GM11168 (cell line): ENCODE data around the gene BORCS6.

Experiments
- in situ Hi-C: fragments of 300-500 bp; cut with MboI; formaldehyde crosslinking; loops from one replicate; pipeline ENCODE4 v1.12.0; 2022; ENCODE audit warnings: low sequenced_read_pairs; ENCODE audit not compliant: unreplicated experiment

The BORCS6 gene

GRCh38 chr17:8212312-8213180, 22.6 kb upstream of the BORCS6 start:
- in situ Hi-C loops, result no loop called here

DNA sequence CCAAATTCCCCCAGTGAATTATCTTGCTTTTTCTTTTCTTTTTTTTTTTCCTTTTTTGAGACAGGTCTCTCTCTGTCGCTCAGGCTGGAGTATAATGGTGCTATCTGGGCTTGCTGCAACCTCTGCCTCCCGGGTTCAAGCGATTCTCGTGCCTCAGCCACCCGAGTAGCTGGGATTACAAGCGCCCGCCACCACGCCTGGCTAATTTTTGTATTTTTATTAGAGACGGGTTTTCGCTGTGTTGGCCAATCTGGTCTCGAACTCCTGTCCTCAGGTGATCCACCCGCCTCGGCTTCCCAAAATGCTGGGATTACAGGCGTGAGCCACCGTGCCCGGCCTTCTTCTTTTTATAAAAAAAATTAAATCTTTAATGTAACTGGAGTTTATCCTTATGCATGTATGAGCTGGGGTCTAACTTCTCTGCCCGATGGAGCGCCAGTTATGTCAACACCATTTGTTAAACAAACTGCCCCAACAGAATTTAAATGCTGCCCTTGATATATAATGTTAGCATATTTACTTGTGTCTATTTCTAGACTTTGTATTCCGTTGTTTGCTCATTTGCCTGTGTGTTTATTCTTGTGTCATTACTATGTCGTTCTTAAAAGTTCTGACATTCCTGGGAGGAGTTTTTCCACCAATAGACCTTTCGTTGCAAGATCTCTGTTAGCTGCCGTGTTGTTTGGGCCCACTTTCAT, 20.9 kb upstream of the BORCS6 start:
- in situ Hi-C loops, result no loop called here

DNA sequence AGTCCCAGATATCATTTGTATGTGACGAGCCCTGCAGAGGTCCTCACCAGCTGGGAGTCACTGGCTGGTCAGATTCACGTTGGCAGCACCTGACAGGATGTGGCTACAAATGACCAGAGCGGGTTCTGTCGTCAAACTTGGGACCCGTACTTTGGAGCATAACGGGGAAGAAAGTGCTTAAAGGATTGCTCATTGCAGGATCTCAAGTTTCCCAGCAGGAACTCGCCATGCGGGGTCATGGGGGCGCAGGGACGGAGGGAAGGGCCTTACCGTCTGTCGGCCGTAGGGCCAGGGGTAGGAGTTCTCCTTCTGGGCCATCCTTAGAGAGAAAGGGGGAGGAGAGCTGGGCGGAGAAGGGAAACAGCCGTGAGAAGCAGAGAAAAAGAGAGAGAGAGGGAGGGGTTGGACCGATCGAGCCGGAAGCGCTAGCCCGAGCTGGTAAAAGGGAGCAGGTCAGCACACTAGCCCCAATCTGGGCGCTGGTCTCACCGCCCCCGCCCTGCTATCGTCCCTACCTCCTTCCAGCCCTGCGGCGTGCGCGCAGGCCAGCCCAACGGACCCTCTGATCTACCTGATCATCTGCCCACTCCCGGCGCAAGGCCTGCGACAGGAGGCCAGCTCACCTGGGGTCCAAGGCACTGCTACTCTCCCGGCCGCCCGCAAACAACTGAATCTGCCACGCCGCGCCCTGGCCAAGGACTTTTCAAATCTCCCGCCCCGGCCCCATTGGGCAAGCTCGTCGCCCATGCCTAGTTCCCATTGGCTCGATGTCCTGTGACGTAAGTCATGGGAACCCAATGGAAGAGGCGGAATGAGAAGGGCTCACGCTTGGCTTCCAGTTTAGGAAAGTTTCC, 20.2 kb upstream of the BORCS6 start, which contains the start of gene AURKB:
Gene AURKB, minus strand, starts transcription at position 669 of the 854 bp plus-strand sequence. Its CDS starts 351 bp downstream, at position 318.
- in situ Hi-C loops, result no loop called here

GRCh38 chr17:8206536-8206935, 16.6 kb upstream of the BORCS6 start:
- in situ Hi-C loops, result no loop called here

- in situ Hi-C loops, result no loop called here
Measured at GRCh38 chr17:8204761-8205555, 15.0 kb upstream of the BORCS6 start.

GRCh38 chr17:8192070-8192815, 2.3 kb upstream of the BORCS6 start:
- in situ Hi-C loops, result no loop called here

DNA sequence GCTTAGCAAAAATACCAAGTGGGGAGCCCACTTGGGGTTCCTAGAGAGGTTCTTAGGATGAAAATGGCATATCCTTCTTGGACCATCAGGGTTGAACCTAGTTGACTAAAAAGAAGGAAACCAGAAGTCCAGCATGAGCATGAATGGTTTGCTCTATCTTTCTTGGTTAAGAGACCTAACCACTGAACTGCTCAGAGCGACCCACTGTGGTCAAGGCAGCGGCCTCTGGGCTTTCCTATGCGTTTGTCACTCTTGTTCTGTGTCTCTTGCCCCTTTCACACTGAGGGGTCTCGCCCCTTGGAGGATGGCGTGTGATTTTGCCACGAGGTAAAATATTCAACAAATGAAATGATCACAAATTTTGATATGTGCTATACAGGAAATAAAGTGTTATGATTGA, 526 bp upstream of the BORCS6 start:
- in situ Hi-C loops, result no loop called here

GRCh38 chr17:8189041-8189710, 804 bp downstream of the BORCS6 start:
- in situ Hi-C loops, result no loop called here

- in situ Hi-C loops, result no loop called here
Measured at GRCh38 chr17:8188263-8188839, 1.6 kb downstream of the BORCS6 start.

GRCh38 chr17:8187517-8188262, 2.3 kb downstream of the BORCS6 start:
- in situ Hi-C loops, result no loop called here

GRCh38 chr17:8186787-8187516, 3.0 kb downstream of the BORCS6 start:
- in situ Hi-C loops, result no loop called here

- in situ Hi-C loops, result no loop called here
Measured at GRCh38 chr17:8186446-8186786, 3.6 kb downstream of the BORCS6 start.

GRCh38 chr17:8185582-8186445, 4.2 kb downstream of the BORCS6 start:
- in situ Hi-C loops, result no loop called here

DNA sequence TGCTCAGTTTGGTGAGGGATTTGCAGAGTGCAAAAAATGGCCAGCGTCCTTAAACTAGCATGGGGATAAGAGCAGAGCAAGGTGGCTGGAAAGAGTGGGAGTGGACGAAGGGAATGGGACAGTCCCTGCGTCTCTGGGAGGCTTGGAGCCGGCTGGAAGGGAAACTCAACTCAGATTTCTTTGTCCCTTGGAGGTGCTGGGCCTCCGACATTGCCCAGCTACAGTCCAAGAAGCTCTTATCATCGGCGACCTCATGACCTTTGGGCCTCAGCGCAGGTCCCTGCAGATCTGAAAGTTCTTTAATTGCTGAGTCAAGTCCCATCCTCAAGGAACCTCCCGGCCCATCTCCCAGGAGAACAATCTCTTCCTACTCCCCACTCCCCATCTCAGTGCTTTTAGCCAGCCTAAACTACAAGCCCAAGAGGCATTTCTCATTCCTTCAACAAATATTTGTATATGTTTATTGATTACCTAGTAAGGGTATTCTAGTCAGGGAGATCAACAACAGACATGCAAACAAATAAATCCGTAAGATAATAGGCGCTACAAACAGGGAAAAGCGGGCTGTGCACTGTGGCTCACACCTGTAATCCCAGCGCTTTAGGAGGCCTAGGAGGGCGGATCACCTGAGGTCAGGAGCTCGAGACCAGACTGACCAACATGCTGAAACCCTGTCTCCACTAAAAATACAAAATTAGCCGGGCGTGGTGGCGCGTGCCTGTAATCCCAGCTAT, 12.8 kb downstream of the BORCS6 start:
- in situ Hi-C loops, result no loop called here

DNA sequence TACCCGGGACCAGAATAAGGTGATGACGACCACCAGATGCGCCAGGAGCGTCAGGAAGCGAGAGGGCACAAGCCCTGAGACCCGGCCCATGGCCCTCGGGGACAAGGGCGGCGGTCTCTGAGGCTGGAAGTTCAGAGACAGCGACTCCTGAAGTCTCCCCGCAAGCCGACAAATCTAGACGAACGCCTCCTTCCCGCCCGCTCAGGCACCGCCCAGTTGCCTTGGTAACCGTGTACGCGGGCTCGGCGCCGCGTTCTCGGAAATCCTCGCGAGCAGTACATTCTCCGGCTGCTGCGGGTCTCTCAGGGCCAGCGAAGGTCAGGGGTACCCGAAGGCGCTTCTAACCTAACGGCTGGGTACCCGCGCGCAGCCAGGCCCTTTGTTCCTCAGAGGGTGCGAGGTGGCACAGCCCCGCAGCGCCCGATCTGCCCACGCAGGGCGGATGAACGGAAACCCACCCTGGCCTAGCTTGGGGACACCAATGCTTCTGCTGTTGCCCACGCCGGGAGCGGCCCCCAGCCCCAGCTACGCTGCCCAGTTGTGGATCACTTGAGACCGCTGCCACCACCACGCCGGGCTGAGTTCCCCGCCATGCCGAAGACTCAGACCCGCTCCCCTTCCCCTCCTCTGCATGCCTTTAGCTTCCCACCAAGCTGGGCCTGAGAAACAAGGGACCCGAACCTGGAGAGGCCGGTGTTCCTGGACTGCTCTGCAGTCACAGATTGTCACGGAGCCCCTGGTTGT, 13.6 kb downstream of the BORCS6 start, which contains the start of gene TMEM107:
Gene TMEM107, minus strand, starts transcription at position 184 of the 744 bp plus-strand sequence. Its CDS starts 94 bp downstream, at position 90.
- in situ Hi-C loops, result no loop called here
